ENCODE measurements around the gene TRIM7. TPM values are rescaled to one million over a fixed set of nuclear protein-coding genes. Genes with fewer than 3 reads are reported as not detected.

The TRIM7 gene
- total and polyA plus RNA-seq, 9 of the 15 experiments (the other 6 are each of a cell fraction or from before 2014, with no cell fraction given), result 2.6 to 14.9 (median 8.9) TPM

- TF ChIP-seq, protein P1, sequence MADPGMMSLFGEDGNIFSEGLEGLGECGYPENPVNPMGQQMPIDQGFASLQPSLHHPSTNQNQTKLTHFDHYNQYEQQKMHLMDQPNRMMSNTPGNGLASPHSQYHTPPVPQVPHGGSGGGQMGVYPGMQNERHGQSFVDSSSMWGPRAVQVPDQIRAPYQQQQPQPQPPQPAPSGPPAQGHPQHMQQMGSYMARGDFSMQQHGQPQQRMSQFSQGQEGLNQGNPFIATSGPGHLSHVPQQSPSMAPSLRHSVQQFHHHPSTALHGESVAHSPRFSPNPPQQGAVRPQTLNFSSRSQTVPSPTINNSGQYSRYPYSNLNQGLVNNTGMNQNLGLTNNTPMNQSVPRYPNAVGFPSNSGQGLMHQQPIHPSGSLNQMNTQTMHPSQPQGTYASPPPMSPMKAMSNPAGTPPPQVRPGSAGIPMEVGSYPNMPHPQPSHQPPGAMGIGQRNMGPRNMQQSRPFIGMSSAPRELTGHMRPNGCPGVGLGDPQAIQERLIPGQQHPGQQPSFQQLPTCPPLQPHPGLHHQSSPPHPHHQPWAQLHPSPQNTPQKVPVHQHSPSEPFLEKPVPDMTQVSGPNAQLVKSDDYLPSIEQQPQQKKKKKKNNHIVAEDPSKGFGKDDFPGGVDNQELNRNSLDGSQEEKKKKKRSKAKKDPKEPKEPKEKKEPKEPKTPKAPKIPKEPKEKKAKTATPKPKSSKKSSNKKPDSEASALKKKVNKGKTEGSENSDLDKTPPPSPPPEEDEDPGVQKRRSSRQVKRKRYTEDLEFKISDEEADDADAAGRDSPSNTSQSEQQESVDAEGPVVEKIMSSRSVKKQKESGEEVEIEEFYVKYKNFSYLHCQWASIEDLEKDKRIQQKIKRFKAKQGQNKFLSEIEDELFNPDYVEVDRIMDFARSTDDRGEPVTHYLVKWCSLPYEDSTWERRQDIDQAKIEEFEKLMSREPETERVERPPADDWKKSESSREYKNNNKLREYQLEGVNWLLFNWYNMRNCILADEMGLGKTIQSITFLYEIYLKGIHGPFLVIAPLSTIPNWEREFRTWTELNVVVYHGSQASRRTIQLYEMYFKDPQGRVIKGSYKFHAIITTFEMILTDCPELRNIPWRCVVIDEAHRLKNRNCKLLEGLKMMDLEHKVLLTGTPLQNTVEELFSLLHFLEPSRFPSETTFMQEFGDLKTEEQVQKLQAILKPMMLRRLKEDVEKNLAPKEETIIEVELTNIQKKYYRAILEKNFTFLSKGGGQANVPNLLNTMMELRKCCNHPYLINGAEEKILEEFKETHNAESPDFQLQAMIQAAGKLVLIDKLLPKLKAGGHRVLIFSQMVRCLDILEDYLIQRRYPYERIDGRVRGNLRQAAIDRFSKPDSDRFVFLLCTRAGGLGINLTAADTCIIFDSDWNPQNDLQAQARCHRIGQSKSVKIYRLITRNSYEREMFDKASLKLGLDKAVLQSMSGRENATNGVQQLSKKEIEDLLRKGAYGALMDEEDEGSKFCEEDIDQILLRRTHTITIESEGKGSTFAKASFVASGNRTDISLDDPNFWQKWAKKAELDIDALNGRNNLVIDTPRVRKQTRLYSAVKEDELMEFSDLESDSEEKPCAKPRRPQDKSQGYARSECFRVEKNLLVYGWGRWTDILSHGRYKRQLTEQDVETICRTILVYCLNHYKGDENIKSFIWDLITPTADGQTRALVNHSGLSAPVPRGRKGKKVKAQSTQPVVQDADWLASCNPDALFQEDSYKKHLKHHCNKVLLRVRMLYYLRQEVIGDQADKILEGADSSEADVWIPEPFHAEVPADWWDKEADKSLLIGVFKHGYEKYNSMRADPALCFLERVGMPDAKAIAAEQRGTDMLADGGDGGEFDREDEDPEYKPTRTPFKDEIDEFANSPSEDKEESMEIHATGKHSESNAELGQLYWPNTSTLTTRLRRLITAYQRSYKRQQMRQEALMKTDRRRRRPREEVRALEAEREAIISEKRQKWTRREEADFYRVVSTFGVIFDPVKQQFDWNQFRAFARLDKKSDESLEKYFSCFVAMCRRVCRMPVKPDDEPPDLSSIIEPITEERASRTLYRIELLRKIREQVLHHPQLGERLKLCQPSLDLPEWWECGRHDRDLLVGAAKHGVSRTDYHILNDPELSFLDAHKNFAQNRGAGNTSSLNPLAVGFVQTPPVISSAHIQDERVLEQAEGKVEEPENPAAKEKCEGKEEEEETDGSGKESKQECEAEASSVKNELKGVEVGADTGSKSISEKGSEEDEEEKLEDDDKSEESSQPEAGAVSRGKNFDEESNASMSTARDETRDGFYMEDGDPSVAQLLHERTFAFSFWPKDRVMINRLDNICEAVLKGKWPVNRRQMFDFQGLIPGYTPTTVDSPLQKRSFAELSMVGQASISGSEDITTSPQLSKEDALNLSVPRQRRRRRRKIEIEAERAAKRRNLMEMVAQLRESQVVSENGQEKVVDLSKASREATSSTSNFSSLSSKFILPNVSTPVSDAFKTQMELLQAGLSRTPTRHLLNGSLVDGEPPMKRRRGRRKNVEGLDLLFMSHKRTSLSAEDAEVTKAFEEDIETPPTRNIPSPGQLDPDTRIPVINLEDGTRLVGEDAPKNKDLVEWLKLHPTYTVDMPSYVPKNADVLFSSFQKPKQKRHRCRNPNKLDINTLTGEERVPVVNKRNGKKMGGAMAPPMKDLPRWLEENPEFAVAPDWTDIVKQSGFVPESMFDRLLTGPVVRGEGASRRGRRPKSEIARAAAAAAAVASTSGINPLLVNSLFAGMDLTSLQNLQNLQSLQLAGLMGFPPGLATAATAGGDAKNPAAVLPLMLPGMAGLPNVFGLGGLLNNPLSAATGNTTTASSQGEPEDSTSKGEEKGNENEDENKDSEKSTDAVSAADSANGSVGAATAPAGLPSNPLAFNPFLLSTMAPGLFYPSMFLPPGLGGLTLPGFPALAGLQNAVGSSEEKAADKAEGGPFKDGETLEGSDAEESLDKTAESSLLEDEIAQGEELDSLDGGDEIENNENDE (IDR thresholded peaks at IDR 0.05; ENCODE audit: low read depth, low read length), result no peak
- TF ChIP-seq EWSR1 (IDR thresholded peaks at IDR 0.05; ENCODE audit: borderline replicate concordance, low read depth, partially characterized antibody) (no peak), ZBTB9 (CRISPR knock-in tag; IDR thresholded peaks at IDR 0.05) (0 out of 2 replicates have a peak, but pooled peaks have one; percentile 49), SAP30 (IDR thresholded peaks at IDR 0.05; ENCODE audit: borderline replicate concordance, insufficient read depth, low read depth, low read length, poor library complexity, severe bottlenecking) (peak; percentile 15), ZMIZ1 (IDR thresholded peaks at IDR 0.05; ENCODE audit: low read depth in 2 of 2, low read length in 2 of 2) (no peak), USF1 (CRISPR knock-in tag; IDR thresholded peaks at IDR 0.05) (no peak), ETV5 (CRISPR knock-in tag; IDR thresholded peaks at IDR 0.05; ENCODE audit: low read depth) (no peak)
Observed at GRCh38 chr5:181222630-181223057, 17.6 kb upstream of the TRIM7 start (continued).
